Neutrophil (primary cell): ENCODE data around the gene MAGED4.
"Not testable (repeated sequence)": the region's sequence is repeated elsewhere in the genome, so short reads cannot be mapped to it uniquely, and the experiment has no call there.

ENCODE experiments used
- H3K27ac ChIP-seq: fragments of 200-600 bp; sonication (generic); 2 replicates; pipeline ENCODE4 v1.5.1; 2016; ENCODE audit warnings: mild to moderate bottlenecking, moderate library complexity
- H3K27me3 ChIP-seq: fragments of 200-600 bp; sonication (generic); 2 replicates; pipeline ENCODE4 v1.6.0; 2016; ENCODE audit warnings: mild to moderate bottlenecking
- H3K36me3 ChIP-seq: fragments of 200-600 bp; sonication (generic); 2 replicates; pipeline ENCODE4 v1.5.1; 2017
- H3K4me1 ChIP-seq, 2 experiments: fragments of 200-600 bp in 1 of 2; sonication (generic) in 1 of 2; 1 replicate in 1 of 2; 2 replicates in 1 of 2; pipeline versions ENCODE4 v1.5.1 to v1.6.1; 2013 to 2016; ENCODE audit warnings: low read depth in 1 of 2, low read length in 1 of 2, mild to moderate bottlenecking in 1 of 2, moderate library complexity in 1 of 2; ENCODE audit not compliant: control insufficient read depth in 1 of 2, insufficient read depth in 1 of 2
- H3K4me3 ChIP-seq, 2 experiments: fragments of 200-600 bp in 1 of 2; sonication (generic) in 1 of 2; 1 replicate in 1 of 2; 2 replicates in 1 of 2; pipeline ENCODE4 v1.5.1; 2013 to 2016; ENCODE audit warnings: low read depth in 1 of 2, low read length in 1 of 2, mild to moderate bottlenecking in 1 of 2, moderate library complexity in 1 of 2
- H3K9me3 ChIP-seq: fragments of 200-600 bp; sonication (generic); 2 replicates; pipeline ENCODE4 v1.5.1; 2016
- TF ChIP-seq, protein P1 (sequence below): fragments of 200-600 bp; sonication (generic); IDR thresholded peaks from 2 replicates; pipeline ENCODE4 v1.5.1; 2016; ENCODE audit warnings: antibody characterized with exemption

MAGED4 gene

GRCh38 chrX:52184440-52185077, at the start of gene MAGED4:
Gene MAGED4 (plus strand): TSS chrX:52184888. CDS start chrX:52185923, 1,035 bp downstream.
- H3K4me3 ChIP-seq, H3K4me1 ChIP-seq, H3K27ac ChIP-seq: not testable (repeated sequence)

GRCh38 chrX:52138830-52139544, 45.7 kb upstream of the MAGED4 start:
- Histone ChIP-seq H3K9me3 (no peaks in the 10 kb centered on the region), H3K4me1 (no peaks in the 10 kb centered on the region), H3K27ac (no peak overlapping the region), H3K27me3 (no peaks in the 10 kb centered on the region), H3K36me3 (no peaks in the 10 kb centered on the region), H3K4me3 (no peak overlapping the region)
- TF ChIP-seq, protein P1, sequence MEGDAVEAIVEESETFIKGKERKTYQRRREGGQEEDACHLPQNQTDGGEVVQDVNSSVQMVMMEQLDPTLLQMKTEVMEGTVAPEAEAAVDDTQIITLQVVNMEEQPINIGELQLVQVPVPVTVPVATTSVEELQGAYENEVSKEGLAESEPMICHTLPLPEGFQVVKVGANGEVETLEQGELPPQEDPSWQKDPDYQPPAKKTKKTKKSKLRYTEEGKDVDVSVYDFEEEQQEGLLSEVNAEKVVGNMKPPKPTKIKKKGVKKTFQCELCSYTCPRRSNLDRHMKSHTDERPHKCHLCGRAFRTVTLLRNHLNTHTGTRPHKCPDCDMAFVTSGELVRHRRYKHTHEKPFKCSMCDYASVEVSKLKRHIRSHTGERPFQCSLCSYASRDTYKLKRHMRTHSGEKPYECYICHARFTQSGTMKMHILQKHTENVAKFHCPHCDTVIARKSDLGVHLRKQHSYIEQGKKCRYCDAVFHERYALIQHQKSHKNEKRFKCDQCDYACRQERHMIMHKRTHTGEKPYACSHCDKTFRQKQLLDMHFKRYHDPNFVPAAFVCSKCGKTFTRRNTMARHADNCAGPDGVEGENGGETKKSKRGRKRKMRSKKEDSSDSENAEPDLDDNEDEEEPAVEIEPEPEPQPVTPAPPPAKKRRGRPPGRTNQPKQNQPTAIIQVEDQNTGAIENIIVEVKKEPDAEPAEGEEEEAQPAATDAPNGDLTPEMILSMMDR = no peak

More at GRCh38 chrX:52184440-52185077, at the start of gene MAGED4:
- not testable (repeated sequence) for H3K27me3 ChIP-seq, H3K36me3 ChIP-seq, H3K9me3 ChIP-seq

GRCh38 chrX:52139545-52139895, 45.2 kb upstream of the MAGED4 start:
- Histone ChIP-seq H3K36me3 (no peaks in the 10 kb centered on the region), H3K27ac (no peak overlapping the region), H3K9me3 (no peaks in the 10 kb centered on the region), H3K4me1 (no peaks in the 10 kb centered on the region), H3K27me3 (no peaks in the 10 kb centered on the region), H3K4me3 (no peak overlapping the region)
- TF ChIP-seq, protein P1 = no peak

DNA sequence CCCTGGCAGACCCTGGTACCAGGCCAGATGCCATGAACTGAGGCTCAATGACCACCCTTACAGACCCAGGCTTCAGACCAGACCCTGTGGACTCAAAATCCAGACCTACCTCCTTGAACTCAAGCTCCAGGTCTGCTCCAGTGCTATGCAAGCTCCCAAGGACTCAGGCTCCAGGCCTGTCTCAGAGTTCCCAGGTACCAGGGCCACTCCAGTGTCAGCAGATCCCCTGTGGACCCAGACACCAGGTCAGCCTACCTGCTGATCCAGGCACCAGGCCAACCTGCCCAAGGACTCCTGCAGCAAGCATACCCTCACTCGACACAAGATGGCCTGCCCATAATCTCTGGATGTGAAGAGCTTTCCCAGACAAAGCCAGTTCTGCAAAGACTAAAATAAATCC, 44.7 kb upstream of the MAGED4 start:
- no peaks in the 10 kb centered on the region for H3K27me3 ChIP-seq
- TF ChIP-seq, protein P1 = no peak
- no peaks in the 10 kb centered on the region for H3K9me3 ChIP-seq
- H3K4me1 ChIP-seq = no peaks in the 10 kb centered on the region
- no peak overlapping the region for H3K27ac ChIP-seq
- H3K36me3 ChIP-seq = no peaks in the 10 kb centered on the region
- no peak overlapping the region for H3K4me3 ChIP-seq

DNA sequence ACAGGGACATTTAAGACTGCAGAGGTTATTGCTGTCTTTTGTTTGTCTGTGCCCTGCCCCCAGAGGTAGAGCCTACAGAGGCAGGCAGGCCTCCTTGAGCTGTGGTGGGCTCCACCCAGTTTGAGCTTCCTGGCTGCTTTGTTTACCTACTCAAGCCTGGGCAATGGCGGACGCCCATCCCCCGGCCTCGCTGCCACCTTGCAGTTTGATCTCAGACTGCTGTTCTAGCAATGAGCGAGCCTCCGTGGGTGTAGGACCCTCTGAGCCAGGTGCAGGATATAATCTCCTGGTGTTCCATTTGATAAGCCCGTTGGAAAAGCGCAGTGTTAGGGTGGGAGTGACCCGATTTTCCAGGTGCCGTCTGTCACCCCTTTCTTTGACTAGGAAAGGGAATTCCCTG, 34.0 kb upstream of the MAGED4 start:
- H3K27ac ChIP-seq, H3K27me3 ChIP-seq, H3K36me3 ChIP-seq, H3K4me1 ChIP-seq, H3K9me3 ChIP-seq, H3K4me3 ChIP-seq: not testable (repeated sequence)

- H3K4me1 ChIP-seq, H3K27ac ChIP-seq, H3K36me3 ChIP-seq, H3K27me3 ChIP-seq, H3K9me3 ChIP-seq, H3K4me3 ChIP-seq: not testable (repeated sequence)
Measured at GRCh38 chrX:52160140-52160539, 24.5 kb upstream of the MAGED4 start.

- H3K36me3 ChIP-seq = no peaks in the 10 kb centered on the region
- TF ChIP-seq, protein P1 = no peak
Measured at GRCh38 chrX:52166840-52167239, 17.8 kb upstream of the MAGED4 start.

DNA sequence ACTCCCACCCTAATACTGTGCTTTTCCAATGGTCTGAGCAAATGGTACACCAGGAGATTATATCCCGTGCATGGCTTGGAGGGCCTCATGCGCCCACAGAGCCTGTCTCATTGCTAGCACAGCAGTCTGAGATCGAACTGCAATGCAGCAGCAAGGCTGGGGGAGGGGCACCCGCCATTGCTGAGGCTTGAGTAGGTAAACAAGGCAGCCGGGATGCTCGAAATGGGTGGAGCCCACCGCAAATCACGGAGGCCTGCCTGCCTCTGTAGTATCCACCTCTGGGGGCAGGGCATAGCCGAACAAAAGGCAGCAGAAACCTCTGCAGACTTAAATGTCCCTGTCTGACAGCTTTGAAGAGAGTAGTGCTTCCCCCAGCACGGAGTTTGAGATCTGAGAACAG, 13.6 kb upstream of the MAGED4 start:
- not testable (repeated sequence) for H3K36me3 ChIP-seq, H3K27me3 ChIP-seq, H3K27ac ChIP-seq, H3K4me3 ChIP-seq, H3K9me3 ChIP-seq, H3K4me1 ChIP-seq

More at GRCh38 chrX:52166840-52167239, 17.8 kb upstream of the MAGED4 start:
- Histone ChIP-seq H3K27me3 (no peaks in the 10 kb centered on the region), H3K4me1 (no peaks in the 10 kb centered on the region), H3K4me3 (no peak overlapping the region), H3K27ac (no peak overlapping the region), H3K9me3 (no peaks in the 10 kb centered on the region)

GRCh38 chrX:52185078-52185453, 378 bp downstream of the MAGED4 start:
- not testable (repeated sequence) for H3K4me3 ChIP-seq, H3K9me3 ChIP-seq, H3K27me3 ChIP-seq, H3K4me1 ChIP-seq, H3K27ac ChIP-seq, H3K36me3 ChIP-seq

DNA sequence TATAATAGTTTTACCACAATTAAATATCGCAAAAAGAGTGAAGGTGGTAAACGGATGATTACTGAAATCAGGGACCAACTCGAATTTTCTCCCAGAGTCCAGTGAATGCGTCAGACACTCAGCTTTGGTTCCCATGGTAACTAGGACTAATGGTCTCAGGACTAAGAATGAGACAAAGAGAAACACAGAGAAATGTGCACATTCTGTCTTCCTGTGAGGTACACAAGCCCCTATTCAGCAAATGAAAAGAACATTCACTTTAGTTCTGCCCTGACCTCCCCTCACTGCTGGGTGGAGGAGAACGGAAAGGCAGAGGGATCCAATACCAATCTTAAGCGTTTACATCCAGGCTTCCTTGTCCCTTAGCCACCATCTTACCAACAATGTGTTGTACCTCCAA, 26.7 kb downstream of the MAGED4 start:
- H3K36me3 ChIP-seq, H3K9me3 ChIP-seq, H3K4me3 ChIP-seq, H3K4me1 ChIP-seq, H3K27me3 ChIP-seq, H3K27ac ChIP-seq: not testable (repeated sequence)
